Body of pancreas (tissue), 4 donors: ENCODE data around the gene GRM3. TPM values are rescaled to one million over a fixed set of nuclear protein-coding genes. Genes with fewer than 3 reads are reported as not detected.
"Not testable (repeated sequence)": the region's sequence is repeated elsewhere in the genome, so short reads cannot be mapped to it uniquely, and the experiment has no call there.

Experiments
- ATAC-seq: fragments of 150-250 bp; one replicate; pipeline ENCODE4 v1.9.1; 2016
- DNase-seq, 4 donors: peaks; one replicate each; pipeline ENCODE4 v3.0.0-alpha.2; 2019
- H3K27ac ChIP-seq, 4 donors: fragments of 200-600 bp; sonication (generic); 1 replicate in 3 of 4; 2 replicates in 1 of 4; pipeline versions ENCODE4 v1.5.1 to v1.6.1; 2016 to 2019; ENCODE audit warnings: mild to moderate bottlenecking in 1 of 4, mixed read lengths in 1 of 4, moderate library complexity in 1 of 4
- H3K27me3 ChIP-seq, 2 donors: fragments of 200-600 bp; sonication (generic); one replicate each; pipeline ENCODE4 v1.6.0; 2016; ENCODE audit warnings: mild to moderate bottlenecking in 1 of 2
- H3K36me3 ChIP-seq, 2 donors: fragments of 200-600 bp; sonication (generic); replicated peaks in 1 of 2; 2 replicates each; pipeline ENCODE4 v1.5.1; 2016; ENCODE audit warnings: low read depth in 2 of 2; ENCODE audit not compliant: insufficient read depth in 1 of 2
- H3K4me1 ChIP-seq: fragments of 200-600 bp; sonication (generic); one replicate; pipeline ENCODE4 v1.6.0; 2016
- H3K4me3 ChIP-seq, 2 donors: fragments of 200-600 bp; sonication (generic); 1 replicate in 1 of 2; 2 replicates in 1 of 2; pipeline ENCODE4 v1.5.1; 2016 to 2019
- H3K9me3 ChIP-seq, 3 donors: fragments of 200-600 bp; sonication (generic); 1 replicate in 2 of 3; 2 replicates in 1 of 3; pipeline ENCODE4 v1.5.1; 2016
- POLR2A ChIP-seq, 3 donors: fragments of 450-650 bp; IDR thresholded peaks; one replicate each; pipeline ENCODE4 v1.6.1; 2016; ENCODE audit warnings: antibody characterized with exemption in 3 of 3, mild to moderate bottlenecking in 2 of 3
- WGBS, 2 donors: methylation state at CpG; one replicate each; pipeline ENCODE4 v1.1.5; 2017; 5-methylcytosine and 5-hydroxymethylcytosine counted together
- intact Hi-C: fragments of 100-400 bp; cut with DNase I; formaldehyde crosslinking; loops from one replicate; pipeline ENCODE4 v1.15.1; 2023
- total RNA-seq, 2 donors: library from RNA; depleted of rRNA; stranded (reverse); fragments of >200 nt; gene quantifications; one replicate each; pipeline ENCODE4 v1.1.0, GENCODE V29; 2016
- TF ChIP-seq, protein P1 (sequence below), 7 experiments: fragments of 450-650 bp in 4 of 7; fragments of 200-600 bp in 3 of 7; sonication (generic) in 3 of 7; IDR thresholded peaks; one replicate each; pipeline ENCODE4 v1.5.1; 2016 to 2019; ENCODE audit warnings: antibody characterized with exemption in 7 of 7

GRM3 gene
- not detected for total RNA-seq

DNA sequence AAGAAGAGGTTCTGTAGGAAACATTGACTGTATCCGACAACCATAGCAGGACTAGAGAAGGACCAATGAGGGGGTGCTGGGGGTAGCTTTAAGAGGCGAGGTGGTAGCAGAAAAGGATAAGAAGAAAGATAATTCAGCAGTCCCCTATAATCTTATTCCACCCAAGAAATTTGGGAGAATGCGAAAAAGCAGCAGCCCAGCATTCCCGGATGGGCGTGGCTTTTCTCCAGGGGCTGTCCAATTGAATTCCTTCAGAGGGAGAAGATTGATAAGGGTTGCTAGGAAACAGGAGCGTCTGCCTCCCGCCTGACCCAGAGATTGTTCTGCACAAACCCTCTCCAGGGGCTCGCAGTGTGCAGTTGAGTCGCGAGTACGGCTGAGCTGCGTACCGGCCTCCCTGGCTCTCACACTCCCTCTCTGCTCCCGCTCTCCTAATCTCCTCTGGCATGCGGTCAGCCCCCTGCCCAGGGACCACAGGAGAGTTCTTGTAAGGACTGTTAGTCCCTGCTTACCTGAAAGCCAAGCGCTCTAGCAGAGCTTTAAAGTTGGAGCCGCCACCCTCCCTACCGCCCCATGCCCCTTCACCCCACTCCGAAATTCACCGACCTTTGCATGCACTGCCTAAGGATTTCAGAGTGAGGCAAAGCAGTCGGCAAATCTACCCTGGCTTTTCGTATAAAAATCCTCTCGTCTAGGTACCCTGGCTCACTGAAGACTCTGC is at the start of gene GRM3:
GRM3 (plus strand) TSS at position 349 of the 721 bp plus-strand sequence. CDS start 121,237 bp downstream, outside the sequence.
- intact Hi-C loops, result no loop called here
- peaks cover 0 to 16% of the 10 kb centered on the region in 2 donors for H3K27me3 ChIP-seq
- H3K9me3 ChIP-seq, result no peaks in the 10 kb centered on the region
- WGBS, 2 donors, result 2 to 4% methylated on average over 22 to 23 of the region's 23 CpGs
- no peak for TF ChIP-seq POLR2A (IDR thresholded peaks at IDR 0.05)
- TF ChIP-seq, protein P1, sequence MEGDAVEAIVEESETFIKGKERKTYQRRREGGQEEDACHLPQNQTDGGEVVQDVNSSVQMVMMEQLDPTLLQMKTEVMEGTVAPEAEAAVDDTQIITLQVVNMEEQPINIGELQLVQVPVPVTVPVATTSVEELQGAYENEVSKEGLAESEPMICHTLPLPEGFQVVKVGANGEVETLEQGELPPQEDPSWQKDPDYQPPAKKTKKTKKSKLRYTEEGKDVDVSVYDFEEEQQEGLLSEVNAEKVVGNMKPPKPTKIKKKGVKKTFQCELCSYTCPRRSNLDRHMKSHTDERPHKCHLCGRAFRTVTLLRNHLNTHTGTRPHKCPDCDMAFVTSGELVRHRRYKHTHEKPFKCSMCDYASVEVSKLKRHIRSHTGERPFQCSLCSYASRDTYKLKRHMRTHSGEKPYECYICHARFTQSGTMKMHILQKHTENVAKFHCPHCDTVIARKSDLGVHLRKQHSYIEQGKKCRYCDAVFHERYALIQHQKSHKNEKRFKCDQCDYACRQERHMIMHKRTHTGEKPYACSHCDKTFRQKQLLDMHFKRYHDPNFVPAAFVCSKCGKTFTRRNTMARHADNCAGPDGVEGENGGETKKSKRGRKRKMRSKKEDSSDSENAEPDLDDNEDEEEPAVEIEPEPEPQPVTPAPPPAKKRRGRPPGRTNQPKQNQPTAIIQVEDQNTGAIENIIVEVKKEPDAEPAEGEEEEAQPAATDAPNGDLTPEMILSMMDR (IDR thresholded peaks at IDR 0.05), result no peak
- peak; percentile 57 for ATAC-seq
- H3K4me3 ChIP-seq, result no peak within 1 kb of the TSS
- H3K27ac ChIP-seq, result no peak within 1 kb of the TSS
- no peaks in the 10 kb centered on the region for H3K36me3 ChIP-seq
- peak; percentile 15 to 23 (median 20) for DNase-seq
- H3K4me1 ChIP-seq, result peaks cover 21% of the 10 kb centered on the region

DNA sequence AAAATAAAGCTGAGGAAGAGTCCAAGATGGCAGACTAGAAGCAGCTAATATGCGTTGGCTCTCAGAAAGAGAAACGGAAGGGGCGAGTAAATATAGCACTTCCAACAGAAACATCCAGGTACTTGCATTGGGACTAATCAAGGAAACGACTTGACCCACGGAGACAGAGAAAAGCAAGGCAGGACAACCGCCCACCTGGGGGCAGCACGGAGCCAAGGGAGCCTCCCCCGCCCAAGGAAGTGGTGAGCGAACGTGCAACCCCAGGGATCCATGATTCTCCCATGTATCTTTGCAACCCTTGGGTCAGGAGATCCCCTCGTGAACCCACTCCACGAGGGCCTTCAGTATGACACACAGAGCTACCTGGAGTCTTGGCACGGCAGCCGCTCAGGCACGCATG is 45.4 kb upstream of the GRM3 start:
- H3K36me3 ChIP-seq, result no peaks in the 10 kb centered on the region
- TF ChIP-seq POLR2A (IDR thresholded peaks at IDR 0.05), result no peak
- TF ChIP-seq, protein P1 (IDR thresholded peaks at IDR 0.05), result peak in 6 of 7 experiments; percentile 29 to 49 (median 40)
- no peaks in the 10 kb centered on the region for H3K9me3 ChIP-seq
- DNase-seq (peak; percentile 25 to 68 (median 55)), ATAC-seq (peak; percentile 59)
- no peak overlapping the region for H3K4me3 ChIP-seq
- H3K27me3 ChIP-seq, result no peaks in the 10 kb centered on the region
- 42 to 65% methylated on average over 15 of the region's 15 CpGs for WGBS, 2 donors
- H3K4me1 ChIP-seq, result no peaks in the 10 kb centered on the region
- H3K27ac ChIP-seq, result no peak overlapping the region
- intact Hi-C loops, result no loop called here

DNA sequence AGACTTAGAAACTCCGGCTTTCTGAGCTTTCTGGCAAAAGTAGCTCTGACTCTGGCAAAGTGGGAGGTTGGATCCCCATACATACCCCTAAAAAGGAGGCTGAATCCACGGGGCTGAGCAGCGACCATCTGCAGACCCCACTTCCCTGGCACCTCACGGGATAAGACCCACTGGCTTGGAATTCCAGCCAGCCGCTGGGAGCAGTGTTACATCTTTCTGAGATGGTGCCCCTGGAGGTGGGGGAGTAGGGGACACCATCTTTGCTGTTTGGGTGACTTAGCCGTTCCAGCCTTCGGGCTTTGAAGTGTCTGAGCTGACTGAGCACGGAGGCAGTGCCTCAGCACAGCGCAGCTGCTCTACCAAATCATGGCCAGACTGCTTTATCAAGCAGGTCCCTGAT is 45.0 kb upstream of the GRM3 start:
- intact Hi-C loops, result no loop called here
- no peaks in the 10 kb centered on the region for H3K36me3 ChIP-seq
- H3K9me3 ChIP-seq, result no peaks in the 10 kb centered on the region
- no peak overlapping the region for H3K4me3 ChIP-seq
- DNase-seq (no peak), ATAC-seq (no peak)
- TF ChIP-seq POLR2A (IDR thresholded peaks at IDR 0.05), result no peak
- TF ChIP-seq, protein P1 (IDR thresholded peaks at IDR 0.05), result no peak
- no peaks in the 10 kb centered on the region for H3K4me1 ChIP-seq
- 80 to 100% methylated on average over 2 to 9 of the region's 9 CpGs for WGBS, 2 donors
- no peak overlapping the region for H3K27ac ChIP-seq
- H3K27me3 ChIP-seq, result no peaks in the 10 kb centered on the region

DNA sequence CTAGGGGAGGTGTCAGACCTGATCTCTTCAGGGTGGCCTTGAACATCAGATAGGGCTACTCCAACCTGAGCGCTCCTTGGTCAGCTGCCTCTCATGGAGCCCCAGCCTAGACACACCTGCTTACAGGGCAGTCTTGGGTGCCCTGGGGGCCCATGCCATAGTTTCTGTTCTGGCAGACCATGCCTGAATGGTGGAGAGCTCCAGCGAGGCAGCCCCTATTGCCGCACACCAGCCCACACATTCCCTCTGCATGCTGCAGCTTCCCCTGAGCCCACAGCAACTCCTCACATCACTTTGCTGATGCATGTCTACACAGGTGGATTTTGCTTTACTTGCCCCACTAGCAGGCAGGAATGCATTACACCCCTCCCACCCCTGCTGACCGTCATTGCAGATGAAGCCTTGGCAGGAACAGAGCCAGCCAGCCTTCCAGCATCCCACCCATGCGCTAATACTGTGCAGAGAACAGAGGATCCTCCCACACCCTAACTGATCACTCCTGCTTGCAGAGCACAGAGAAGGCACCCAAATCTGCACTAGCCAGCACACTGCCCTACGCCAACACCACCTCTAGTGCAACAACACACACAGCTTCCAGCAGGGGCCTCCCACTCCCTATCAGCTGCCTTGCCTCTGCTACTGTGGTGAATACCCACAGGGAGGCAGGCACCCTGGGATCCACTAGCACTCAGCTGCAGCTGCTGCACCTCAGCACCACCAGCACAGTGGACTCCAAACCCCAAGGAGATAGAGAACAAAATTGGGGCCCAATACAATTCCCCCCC is 43.0 kb upstream of the GRM3 start:
- TF ChIP-seq POLR2A (IDR thresholded peaks at IDR 0.05), result no peak
- DNase-seq, result no peak

DNA sequence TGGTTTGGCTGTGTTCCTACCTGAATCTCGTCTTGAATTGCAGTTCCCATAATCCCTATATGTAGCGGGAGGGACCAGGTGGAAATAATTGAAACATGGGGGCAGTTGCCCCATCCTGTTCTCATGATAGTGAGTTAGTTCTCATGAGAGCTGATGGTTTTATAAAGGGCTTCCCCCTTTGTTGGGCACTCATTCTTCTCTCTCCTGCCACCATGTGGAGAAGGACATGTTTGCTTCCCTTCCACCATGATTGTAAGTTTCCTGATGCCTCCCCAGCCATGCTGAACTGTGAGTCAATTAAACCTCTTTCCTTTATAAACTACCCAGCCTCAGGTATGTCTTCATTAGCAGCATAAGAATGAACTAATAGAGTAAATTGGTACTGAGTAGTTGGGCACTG is 28.0 kb upstream of the GRM3 start:
- H3K4me1 ChIP-seq, H3K27me3 ChIP-seq, DNase-seq, intact Hi-C loops, ATAC-seq, H3K9me3 ChIP-seq, H3K27ac ChIP-seq, H3K4me3 ChIP-seq, H3K36me3 ChIP-seq: not testable (repeated sequence)
- 74 to 81% methylated on average over 2 of the region's 2 CpGs for WGBS, 2 donors

More for the DNA sequence above, 43.0 kb upstream of the GRM3 start:
- ATAC-seq, result no peak
- no peak overlapping the region for H3K4me3 ChIP-seq
- no peak overlapping the region for H3K27ac ChIP-seq
- intact Hi-C loops, result no loop called here
- no peaks in the 10 kb centered on the region for H3K36me3 ChIP-seq
- 62 to 82% methylated on average over 6 of the region's 6 CpGs for WGBS, 2 donors
- H3K4me1 ChIP-seq, result no peaks in the 10 kb centered on the region
- no peaks in the 10 kb centered on the region for H3K9me3 ChIP-seq
- H3K27me3 ChIP-seq, result no peaks in the 10 kb centered on the region
